CD4-positive, alpha-beta T cell treated with Interferon alpha-2 for 1 hour (primary cell): ENCODE measurements around the gene IQCN.
A peak's percentile ranks its signal among the peaks of the same experiment; 100 is the strongest.

Experiments used
- DNase-seq, 2 donors: peaks; one replicate each; pipeline ENCODE4 v3.0.0-alpha.2; 2020 to 2022

The IQCN gene

GRCh38 chr19:18284712-18285360 lies 10.6 kb upstream of the IQCN start:
- DNase-seq = peak in 1 of 2 donors; percentile 49

GRCh38 chr19:18283338-18283737 lies 9.1 kb upstream of the IQCN start:
- DNase-seq = peak in 1 of 2 donors; percentile 14

- peak in 1 of 2 donors; percentile 45 for DNase-seq
Observed at GRCh38 chr19:18282788-18283141, 8.5 kb upstream of the IQCN start.

GRCh38 chr19:18282021-18282787 lies 8.0 kb upstream of the IQCN start:
- no peak for DNase-seq

GRCh38 chr19:18281082-18282020 lies 7.1 kb upstream of the IQCN start, which contains the start of gene JUND:
JUND (minus strand) TSS chr19:18281622; CDS start chr19:18281484, 138 bp downstream.
- peak; percentile 99 for DNase-seq

- peak; percentile 87 to 89 for DNase-seq
Observed at GRCh38 chr19:18280247-18281081, 6.2 kb upstream of the IQCN start.

- peak; percentile 92 to 95 for DNase-seq
Observed at GRCh38 chr19:18279516-18280246, 5.4 kb upstream of the IQCN start.

- no peak for DNase-seq
Observed at GRCh38 chr19:18279266-18279515, 4.9 kb upstream of the IQCN start.

- DNase-seq = peak; percentile 73 to 76
Observed at GRCh38 chr19:18278521-18279265, 4.4 kb upstream of the IQCN start.

GRCh38 chr19:18274781-18275356 lies 617 bp upstream of the IQCN start:
- DNase-seq = peak; percentile 58 to 66

- peak in 1 of 2 donors; percentile 46 for DNase-seq
Observed at GRCh38 chr19:18273561-18274218, 562 bp downstream of the IQCN start.

- peak in 1 of 2 donors; percentile 55 for DNase-seq
Observed at GRCh38 chr19:18271433-18271841, 2.8 kb downstream of the IQCN start.

- peak in 1 of 2 donors; percentile 27 for DNase-seq
Observed at GRCh38 chr19:18270326-18270725, 3.9 kb downstream of the IQCN start.

- DNase-seq = peak in 1 of 2 donors; percentile 12
Observed at GRCh38 chr19:18269070-18269723, 5.1 kb downstream of the IQCN start.

GRCh38 chr19:18266771-18267686 lies 7.2 kb downstream of the IQCN start:
- DNase-seq = peak in 1 of 2 donors; percentile 13

GRCh38 chr19:18265582-18265981 lies 8.7 kb downstream of the IQCN start:
- DNase-seq = peak in 1 of 2 donors; percentile 13

GRCh38 chr19:18264971-18265540 lies 9.2 kb downstream of the IQCN start:
- no peak for DNase-seq
